HG02759 (cell line): Measurements from ENCODE around the gene DCTD.

Source experiments
- ATAC-seq: cut with Tn5 transposase; IDR thresholded peaks from one replicate; pipeline ENCODE4 v1.9.1; 2021; ENCODE audit warnings: mild to moderate bottlenecking, moderate library complexity; ENCODE audit not compliant: unreplicated experiment

DCTD gene

GRCh38 chr4:182917182-182918043 is at the start of gene DCTD:
DCTD (minus strand) TSS chr4:182917386; CDS start chr4:182915568, 1,818 bp downstream.
- peak; percentile 79 for ATAC-seq

DNA sequence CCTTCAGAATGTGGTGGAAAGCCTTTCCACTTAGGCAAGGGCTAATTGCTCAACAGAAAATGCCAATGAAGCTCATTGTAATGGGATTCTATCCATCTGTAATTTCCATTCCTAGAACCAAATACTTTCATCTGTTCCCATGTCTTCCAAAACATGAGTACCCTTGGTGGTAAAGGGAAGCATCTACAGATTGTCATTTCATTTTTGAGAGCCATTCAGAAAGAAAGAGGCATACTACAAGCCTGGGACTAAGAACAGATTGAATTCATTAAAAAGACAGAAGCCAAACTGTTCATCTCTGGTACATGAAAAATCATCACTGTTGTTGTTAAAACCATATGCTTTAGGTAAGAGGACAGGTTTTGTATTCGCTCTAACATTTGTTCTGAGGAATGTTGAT is 43.6 kb upstream of the DCTD start:
- no peak for ATAC-seq

GRCh38 chr4:182960228-182960627 is 43.0 kb upstream of the DCTD start:
- no peak for ATAC-seq

DNA sequence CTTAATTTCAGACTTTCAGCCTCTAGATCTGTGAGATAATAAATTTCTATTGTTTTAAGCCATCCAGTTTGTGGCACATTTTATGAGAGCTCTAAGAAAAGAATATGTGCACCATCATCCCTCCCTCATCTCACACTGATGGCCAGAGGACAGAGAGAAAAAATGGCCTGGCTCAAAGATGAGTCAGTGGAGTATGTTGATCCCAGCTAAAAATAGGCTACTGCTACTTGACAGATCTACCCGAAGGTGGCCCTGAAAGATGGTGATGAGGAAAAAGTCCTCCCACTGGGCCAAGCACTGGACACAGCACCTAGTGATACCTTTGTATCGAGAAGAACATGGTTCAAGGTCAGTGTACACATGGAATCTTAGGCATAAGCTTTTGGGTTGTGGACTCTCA is 38.2 kb upstream of the DCTD start:
- ATAC-seq, result no peak

DNA sequence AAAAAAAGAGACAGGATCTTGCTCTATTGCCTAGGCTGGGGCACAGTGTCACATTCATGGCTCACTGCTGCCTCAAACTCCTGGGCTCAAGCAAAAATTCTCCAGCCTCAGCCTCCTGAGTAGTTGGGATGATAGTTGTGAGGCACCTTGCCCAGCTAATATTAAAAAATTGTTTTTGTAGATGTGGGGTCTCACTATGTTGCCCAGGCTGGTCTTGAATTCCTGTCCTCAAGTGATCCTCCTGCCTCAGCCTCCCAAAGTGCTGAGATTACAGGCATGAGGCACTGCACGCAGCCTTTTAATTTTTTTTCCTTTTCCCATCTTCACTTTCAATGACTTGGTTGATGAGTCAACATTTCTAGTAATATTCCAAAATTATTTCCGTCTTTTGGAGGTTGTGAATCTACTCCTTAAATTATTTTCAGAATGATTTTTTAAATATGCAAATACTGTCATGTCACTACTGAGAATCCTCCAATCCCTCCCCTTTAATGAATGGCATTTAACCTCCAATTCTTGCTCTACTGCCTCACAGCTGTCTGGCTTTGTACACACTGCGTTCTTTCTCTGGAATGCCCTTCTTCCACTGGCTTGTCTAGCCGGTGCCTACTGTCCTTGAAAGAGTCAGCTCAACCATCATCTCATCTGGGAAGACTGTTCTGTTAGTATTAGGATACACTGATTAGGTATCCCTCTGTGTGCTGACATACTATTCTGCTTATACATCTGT is 27.5 kb upstream of the DCTD start:
- ATAC-seq, result no peak

GRCh38 chr4:182939680-182940079 is 22.5 kb upstream of the DCTD start:
- ATAC-seq, result no peak

- ATAC-seq, result peak; percentile 99
These were observed 21.0 kb upstream of the DCTD start for GRCh38 chr4:182938205-182938645.

DNA sequence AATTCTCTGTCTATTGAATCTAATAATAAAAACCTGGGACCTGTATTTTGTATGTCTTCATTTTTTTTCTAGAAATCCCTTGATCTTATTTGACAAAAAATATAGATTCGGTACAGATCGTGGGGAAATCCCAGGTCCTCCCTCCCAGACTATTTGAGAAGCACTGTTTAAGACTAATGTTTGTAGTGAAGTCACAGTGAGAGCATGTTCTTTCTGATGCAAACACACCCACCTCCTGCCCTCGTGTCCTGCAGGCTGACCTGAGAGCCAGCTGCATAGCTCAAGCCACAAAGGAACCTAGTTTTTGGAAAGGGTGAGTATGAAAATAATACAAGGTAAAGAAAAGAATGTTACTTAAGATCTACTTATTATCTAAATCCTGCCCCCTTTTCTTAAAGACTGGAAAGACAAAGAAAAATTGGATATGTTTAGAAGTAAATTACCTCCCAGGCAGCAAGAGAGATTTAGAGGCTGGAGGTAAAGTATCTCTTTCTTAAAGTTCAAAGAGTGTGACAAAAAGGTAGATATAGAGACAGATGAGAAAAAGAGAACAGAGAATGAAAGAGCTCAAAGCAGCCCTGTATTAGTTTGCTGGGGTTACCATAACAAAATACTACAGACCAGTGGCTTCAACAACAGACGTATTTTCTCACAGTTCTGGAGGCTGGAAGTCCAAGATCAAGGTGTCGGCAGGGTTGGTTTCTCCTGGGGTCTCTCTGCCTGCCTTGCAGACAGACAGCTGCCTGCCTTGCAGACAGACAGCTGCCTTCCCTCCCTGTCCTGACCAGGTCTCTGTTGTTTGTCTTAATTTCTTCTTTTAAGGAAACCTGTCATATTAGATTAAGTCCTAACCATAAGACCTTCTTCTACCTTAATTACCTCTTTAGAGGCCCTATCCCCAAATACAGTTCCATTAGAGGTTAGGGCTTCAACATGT is 20.4 kb upstream of the DCTD start:
- peak; percentile 29 for ATAC-seq

- ATAC-seq, result no peak
These were observed 15.5 kb upstream of the DCTD start for GRCh38 chr4:182932651-182933050.

DNA sequence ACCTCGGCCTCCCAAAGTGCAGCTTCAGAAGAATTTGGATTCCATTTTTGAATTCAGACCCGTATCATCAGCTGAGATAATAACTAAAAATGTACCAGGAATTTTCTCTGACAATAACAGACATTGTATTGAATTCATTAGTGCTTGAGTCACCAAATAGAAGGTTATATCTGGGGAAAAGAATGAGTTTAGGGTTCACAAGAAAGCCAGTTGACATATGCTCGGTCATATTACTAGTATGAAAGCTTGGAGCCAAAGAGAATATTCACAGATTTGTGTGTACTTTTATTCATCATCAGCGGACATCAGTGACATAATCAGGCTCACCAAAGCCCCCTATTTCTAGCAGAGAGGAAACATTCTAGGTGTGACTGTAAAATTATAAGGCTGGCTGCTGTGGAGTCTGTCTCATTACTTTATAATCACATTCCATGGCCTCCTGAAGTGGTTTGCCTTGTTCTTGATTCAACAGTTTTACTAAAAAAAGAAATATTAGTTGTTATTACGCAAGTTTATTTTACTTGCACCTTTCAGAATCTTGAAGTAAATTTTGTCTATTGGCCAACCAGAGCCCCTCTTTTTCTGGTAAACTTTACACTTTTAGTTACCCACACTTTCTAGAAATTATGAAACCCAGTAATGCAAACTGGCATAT is 14.6 kb upstream of the DCTD start:
- ATAC-seq, result no peak

DNA sequence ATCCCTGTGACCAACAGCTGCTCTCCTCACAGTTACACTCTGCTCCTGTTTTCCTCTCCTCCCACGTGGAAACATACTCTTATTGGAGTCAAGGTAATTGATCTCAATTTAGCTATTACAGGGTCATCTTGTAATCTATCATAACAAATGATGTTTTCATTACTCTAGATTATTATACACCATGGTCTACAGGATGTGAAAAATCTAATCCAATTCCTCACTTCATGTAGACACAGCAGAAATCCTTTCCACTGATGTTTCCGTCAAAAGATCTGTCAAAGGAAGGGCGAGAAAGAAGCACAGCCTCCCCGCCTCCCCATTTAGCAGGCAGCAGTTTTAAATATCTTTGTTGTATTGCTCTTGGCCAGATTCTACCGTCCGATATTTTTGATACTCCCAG is 13.7 kb upstream of the DCTD start:
- no peak for ATAC-seq

DNA sequence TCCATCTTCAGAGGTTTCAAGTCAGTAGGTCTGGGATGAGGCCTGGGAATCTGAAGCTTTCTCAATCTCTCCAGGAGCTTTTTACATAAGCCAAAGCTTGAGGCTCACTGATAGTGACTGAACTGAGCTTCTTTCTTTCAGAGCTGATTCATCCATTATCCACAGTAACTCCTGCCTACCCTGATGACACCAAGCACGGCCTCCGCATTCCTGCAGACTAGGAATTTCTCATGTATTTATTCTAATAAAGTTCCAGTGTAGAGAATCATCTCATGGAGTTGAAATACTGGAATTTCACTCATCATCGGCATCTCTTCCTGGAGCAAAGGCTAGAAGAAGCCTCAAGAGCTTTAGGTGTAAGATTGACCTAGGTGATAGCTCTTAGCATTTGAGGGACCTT is 12.1 kb upstream of the DCTD start:
- no peak for ATAC-seq

- no peak for ATAC-seq
These were observed 10.9 kb upstream of the DCTD start for GRCh38 chr4:182928061-182928460.

DNA sequence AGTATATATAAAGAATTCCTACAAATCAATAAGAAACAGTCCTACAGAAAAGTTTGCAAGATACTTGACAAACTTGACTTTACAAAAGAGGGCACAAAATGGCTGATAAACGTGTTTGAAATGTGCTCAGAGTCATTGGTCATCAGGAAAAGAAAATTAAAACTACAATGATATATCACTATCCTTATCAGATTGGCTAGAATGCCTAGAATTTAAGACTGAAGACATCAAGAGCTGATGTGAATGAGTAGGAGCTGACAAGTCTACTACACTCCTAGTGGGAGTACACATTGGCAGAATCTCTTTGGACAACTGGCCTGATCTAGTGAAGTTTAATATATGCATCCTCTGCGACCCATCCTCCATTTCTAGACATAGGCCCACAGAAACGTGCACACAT is 10.3 kb upstream of the DCTD start:
- no peak for ATAC-seq

- no peak for ATAC-seq
These were observed 8.7 kb upstream of the DCTD start for GRCh38 chr4:182925855-182926254.

- ATAC-seq, result peak; percentile 100
These were observed 8.1 kb upstream of the DCTD start for GRCh38 chr4:182925298-182925757.

GRCh38 chr4:182924497-182924896 is 7.3 kb upstream of the DCTD start:
- no peak for ATAC-seq

DNA sequence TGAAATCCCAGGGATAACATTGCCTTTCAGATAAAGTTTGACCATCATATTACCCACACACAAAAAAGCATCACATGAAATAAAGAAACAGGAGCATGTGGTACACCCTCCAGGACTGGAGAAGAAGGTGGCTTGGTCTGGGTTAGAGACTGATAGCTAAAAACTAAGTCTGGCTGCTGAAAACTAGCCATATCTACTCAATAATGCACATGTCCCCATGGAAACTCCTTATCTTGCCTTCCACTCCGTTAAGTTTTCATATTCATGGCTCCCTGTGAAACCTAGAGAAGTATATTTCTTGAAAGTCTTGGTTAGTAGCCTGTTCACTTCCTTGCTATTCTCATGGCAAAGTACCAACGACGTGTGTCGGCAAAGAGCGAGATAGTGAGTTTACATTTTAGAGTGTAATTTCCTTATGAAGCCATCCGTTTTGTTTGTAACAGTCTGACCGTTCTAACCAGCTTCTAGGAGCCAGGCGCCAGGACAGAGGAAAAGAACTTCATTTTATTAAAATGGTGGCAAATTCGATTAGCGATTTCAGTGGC is 6.7 kb upstream of the DCTD start:
- no peak for ATAC-seq

- no peak for ATAC-seq
These were observed 6.2 kb upstream of the DCTD start for GRCh38 chr4:182923366-182923765.
